ENCODE measurements around the gene CHRNG. TPM values are rescaled to one million over a fixed set of nuclear protein-coding genes. Genes with fewer than 3 reads are reported as not detected.
A peak's percentile ranks its signal among the peaks of the same experiment; 100 is the strongest.

CHRNG gene
- polyA plus RNA-seq, 2 of the 4 experiments (the other 2 are of a cell fraction): not detected

DNA sequence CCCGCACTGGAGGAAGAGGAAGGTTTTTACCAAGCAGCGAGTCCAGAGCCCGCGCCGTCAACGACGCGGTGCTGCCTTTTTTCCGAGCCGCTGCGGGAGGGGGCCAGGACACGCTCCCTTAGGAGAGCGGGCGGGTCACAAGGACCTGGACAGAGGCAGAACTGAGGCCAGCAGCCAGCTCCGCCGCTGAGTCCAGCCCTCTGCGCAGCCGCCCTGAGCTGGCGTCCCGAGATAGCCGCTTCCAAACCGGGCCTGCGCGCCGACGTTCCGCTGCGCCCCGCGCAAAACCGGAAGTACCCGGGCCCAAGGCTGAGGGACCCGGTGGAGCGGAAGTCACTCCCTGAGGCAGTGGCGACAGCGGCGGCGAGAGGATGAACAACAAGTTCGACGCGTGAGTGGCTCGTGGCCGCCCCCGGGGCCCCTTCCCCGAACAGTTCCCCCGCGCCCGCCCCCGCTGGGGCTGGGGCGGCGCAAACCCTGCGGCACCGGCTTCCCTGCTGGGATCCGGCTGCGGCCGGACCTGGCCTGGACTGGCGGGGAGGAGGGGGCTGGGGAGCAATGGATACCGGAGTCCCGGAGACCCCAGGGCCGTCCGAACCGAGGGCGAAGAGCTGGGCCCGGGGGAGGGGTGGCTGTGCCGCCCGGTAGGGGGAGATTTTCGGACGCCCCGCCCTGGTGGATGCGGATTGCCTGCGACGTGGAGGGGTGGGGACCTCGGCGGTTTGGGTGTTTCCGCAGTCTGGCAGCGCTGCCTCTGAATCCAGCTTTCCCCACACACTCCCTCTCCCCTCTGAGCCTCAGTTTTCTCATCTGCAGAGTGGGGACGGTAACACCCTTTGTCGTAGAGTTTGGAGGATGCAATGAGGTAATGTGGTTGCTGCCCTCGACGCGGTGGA lies 11.1 kb downstream of the CHRNG start, which contains the start of the genes EIF4E2 and TIGD1 (continued):
- TF ChIP-seq BCL3 (IDR thresholded peaks at IDR 0.05): peak; percentile 85; the same call in 2 of the 3 replicates
- peak; percentile 86 to 97; a peak in 4 of 5 replicates for TF ChIP-seq JUN (IDR thresholded peaks at IDR 0.05)
- peak; percentile 47; the same call in 1 of the 2 replicates for TF ChIP-seq KDM5A (IDR thresholded peaks at IDR 0.05)
- no peak for TF ChIP-seq RFX5 (IDR thresholded peaks at IDR 0.05)
- TF ChIP-seq E2F6 (IDR thresholded peaks at IDR 0.05; ENCODE audit: borderline replicate concordance, low read depth): peak; percentile 88
- no peak for TF ChIP-seq FOSL2 (IDR thresholded peaks at IDR 0.05)
- peak; percentile 5; the same call in 1 of the 2 replicates for TF ChIP-seq FOSL2 (CRISPR knock-in tag; IDR thresholded peaks at IDR 0.05)
- peak; percentile 28 for TF ChIP-seq CHD2 (IDR thresholded peaks at IDR 0.05; ENCODE audit: low read length, partially characterized antibody)
- TF ChIP-seq ZC3H11A (IDR thresholded peaks at IDR 0.05): no peak
- peak; percentile 38; the same call in 1 of the 2 replicates for TF ChIP-seq TP53 (CRISPR knock-in tag; IDR thresholded peaks at IDR 0.05)
- TF ChIP-seq BHLHE40 (IDR thresholded peaks at IDR 0.05; ENCODE audit: low read depth, low read length): 0 out of 2 replicates have a peak, but pooled peaks have one; percentile 25
- TF ChIP-seq EHF (CRISPR knock-in tag; IDR thresholded peaks at IDR 0.05): no peak
- TF ChIP-seq MYC (IDR thresholded peaks at IDR 0.05; ENCODE audit: borderline replicate concordance, low read length): peak; percentile 19; the same call in 1 of the 2 replicates
- TF ChIP-seq, protein P1, sequence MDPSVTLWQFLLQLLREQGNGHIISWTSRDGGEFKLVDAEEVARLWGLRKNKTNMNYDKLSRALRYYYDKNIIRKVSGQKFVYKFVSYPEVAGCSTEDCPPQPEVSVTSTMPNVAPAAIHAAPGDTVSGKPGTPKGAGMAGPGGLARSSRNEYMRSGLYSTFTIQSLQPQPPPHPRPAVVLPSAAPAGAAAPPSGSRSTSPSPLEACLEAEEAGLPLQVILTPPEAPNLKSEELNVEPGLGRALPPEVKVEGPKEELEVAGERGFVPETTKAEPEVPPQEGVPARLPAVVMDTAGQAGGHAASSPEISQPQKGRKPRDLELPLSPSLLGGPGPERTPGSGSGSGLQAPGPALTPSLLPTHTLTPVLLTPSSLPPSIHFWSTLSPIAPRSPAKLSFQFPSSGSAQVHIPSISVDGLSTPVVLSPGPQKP (IDR thresholded peaks at IDR 0.05; ENCODE audit: low read depth, low read length): 0 out of 2 replicates have a peak, but pooled peaks have one; percentile 36
- TF ChIP-seq RCOR1 (IDR thresholded peaks at IDR 0.05; ENCODE audit: low read depth, low read length): peak; percentile 75; the same call in 1 of the 2 replicates
- TF ChIP-seq PBX3 (IDR thresholded peaks at IDR 0.05): 0 out of 2 replicates have a peak, but pooled peaks have one; percentile 54
- TF ChIP-seq ZNF302 (CRISPR knock-in tag; IDR thresholded peaks at IDR 0.05): no peak

DNA sequence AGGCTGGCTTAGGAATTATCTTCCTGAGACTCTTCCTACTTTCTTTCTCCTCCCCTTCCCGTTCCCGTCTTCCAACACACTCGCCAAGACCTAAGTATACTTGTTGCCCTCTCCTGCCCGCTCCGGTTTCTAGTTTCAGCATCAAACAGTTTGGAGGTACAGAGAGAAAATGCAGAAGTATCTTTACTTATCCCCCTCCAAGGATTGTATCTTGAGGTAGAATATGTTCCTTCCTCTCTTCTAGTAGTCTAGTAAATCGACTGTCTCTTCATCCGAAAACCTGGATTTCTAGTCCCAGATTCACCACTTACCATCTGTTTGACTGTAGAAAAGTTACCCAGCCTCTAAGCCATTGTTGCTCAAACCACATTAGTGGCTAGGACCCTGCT lies 11.8 kb downstream of the CHRNG start:
- H3K4me3 ChIP-seq: peak overlapping the region; percentile 95
- FAIRE-seq: no peak
- 1% methylated on average over 7 of the region's 7 CpGs for WGBS (ENCODE audit: missing lambda C conversion rate)
- peak overlapping the region; percentile 99 for H3K27ac ChIP-seq
- ATAC-seq: peak in 1 of 2 experiments; percentile 45; a peak in 3 of 6 replicates
- DNase-seq (ENCODE audit: low read depth in 1 of 2, low spot score in 1 of 2): no peak
- ChIA-PET CTCF (interaction anchor here (0.7 to 1.4 kb wide), 2 partner anchors 18 to 43 kb away, joined by 3 to 7 read pairs; no protein-coding TSS in a partner anchor), POLR2A (interaction anchor here (1.1 to 1.5 kb wide), 4 partner anchors 27 to 39 kb away, joined by 3 to 13 read pairs (median 4); no protein-coding TSS in a partner anchor)
- H3K4me2 ChIP-seq: peak overlapping the region; percentile 70
- no peak for TF ChIP-seq ESRRA (IDR thresholded peaks at IDR 0.05; ENCODE audit: borderline replicate concordance, low read length)
- TF ChIP-seq TFCP2L1 (CRISPR knock-in tag; IDR thresholded peaks at IDR 0.05): no peak
- no peak for TF ChIP-seq RAD21 (conservative IDR thresholded peaks at IDR 0.05 in 1 of 2, IDR thresholded peaks at IDR 0.05 in 1 of 2)
- TF ChIP-seq TP53 (CRISPR knock-in tag; IDR thresholded peaks at IDR 0.05): no peak
- no peak for TF ChIP-seq POLR2A (IDR thresholded peaks at IDR 0.05; ENCODE audit: low read length)
- no peak for TF ChIP-seq HEYL (CRISPR knock-in tag; IDR thresholded peaks at IDR 0.05)
- TF ChIP-seq HMGXB4 (CRISPR knock-in tag; IDR thresholded peaks at IDR 0.05; ENCODE audit: borderline replicate concordance): no peak
- no peak for TF ChIP-seq EP300 (IDR thresholded peaks at IDR 0.05)
- TF ChIP-seq PBX3 (IDR thresholded peaks at IDR 0.05): no peak
- TF ChIP-seq ZSCAN20 (CRISPR knock-in tag; IDR thresholded peaks at IDR 0.05): no peak
- H3K9me3 ChIP-seq: no peaks in the 10 kb centered on the region
- peaks cover 5% of the 10 kb centered on the region; the same call in 2 of the 3 replicates for H3K4me1 ChIP-seq

All from A549 (cell line).